ENCODE results near the gene MPDZ. TPM values are rescaled to one million over a fixed set of nuclear protein-coding genes. Genes with fewer than 3 reads are reported as not detected.

The MPDZ gene
- total RNA-seq, 1 experiment from 2014 or later, result 46.7 TPM

- no peaks in the 10 kb centered on the region for H3K27me3 ChIP-seq (ENCODE audit: insufficient read depth, low read length)
- H3K9me3 Mint-ChIP-seq, result no peaks in the 10 kb centered on the region
- H3K79me1 ChIP-seq (ENCODE audit: insufficient read depth, low read depth, low read length, poor library complexity, severe bottlenecking), result peaks cover 3% of the 10 kb centered on the region
- H3K9ac ChIP-seq (ENCODE audit: extremely low read depth, insufficient read length, low read length), result no peak overlapping the region
- H3K4me2 ChIP-seq (ENCODE audit: insufficient read depth, insufficient read length, low read length), result no peak overlapping the region
- no peak overlapping the region for H3K23ac ChIP-seq (ENCODE audit: insufficient read length, low read depth, low read length)
- H3K4me1 Mint-ChIP-seq, result peaks cover 26 to 44% of the 10 kb centered on the region in 2 experiments
- H3K4ac ChIP-seq (ENCODE audit: low read depth, low read length), result no peak overlapping the region
- no peak for DNase-seq
- H3K79me2 ChIP-seq (ENCODE audit: insufficient read depth, low read length), result 0 out of 2 replicates have a peak, but pooled peaks cover 3% of the 10 kb centered on the region
- WGBS (ENCODE audit: extremely low coverage, insufficient read length, low lambda C conversion rate), result no CpG with 5 or more reads among the region's 2 CpGs
- no peak overlapping the region for H3K27ac Mint-ChIP-seq
- no peak for TF ChIP-seq CTCF (conservative IDR thresholded peaks at IDR 0.05)
- no peak overlapping the region for H3K27ac ChIP-seq (ENCODE audit: insufficient read length, low read depth, low read length)
- H3T11ph ChIP-seq (ENCODE audit: low read length), result no peak overlapping the region
- H4K5ac ChIP-seq (ENCODE audit: insufficient read length, low read depth, low read length), result no peak overlapping the region
- no peak overlapping the region for H4K91ac ChIP-seq (ENCODE audit: insufficient read length, low read depth, low read length)
- H3K18ac ChIP-seq (ENCODE audit: insufficient read length, low read depth, low read length), result no peak overlapping the region
- H4K20me1 ChIP-seq (ENCODE audit: control insufficient read depth, insufficient read depth, insufficient read length), result no peaks in the 10 kb centered on the region
- H3K36me3 Mint-ChIP-seq (ENCODE audit: insufficient read depth in 1 of 3, low read depth in 3 of 3), result peaks cover 0 to 2% (median 0%) of the 10 kb centered on the region in 3 experiments; a peak in 1 of 7 replicates
- H2BK12ac ChIP-seq (ENCODE audit: insufficient read length, low read depth, low read length), result no peak overlapping the region
- no peaks in the 10 kb centered on the region for H3K27me3 Mint-ChIP-seq (ENCODE audit: low read depth)
- H3K9me3 ChIP-seq (ENCODE audit: control insufficient read depth, low read depth, low read length), result no peaks in the 10 kb centered on the region
- no peak overlapping the region for H4K8ac ChIP-seq (replicated peaks; ENCODE audit: insufficient read length, low read depth, low read length)
- no peak overlapping the region for H2BK5ac ChIP-seq (ENCODE audit: insufficient read length, low read length)
- no peak overlapping the region for H3K14ac ChIP-seq (ENCODE audit: insufficient read depth, low read length)
- H3K56ac ChIP-seq (ENCODE audit: insufficient read length, low read depth, low read length), result no peak overlapping the region
- H3K4me1 ChIP-seq (ENCODE audit: insufficient read depth, low read length), result peaks cover 3% of the 10 kb centered on the region; the same call in 1 of the 2 replicates
- no peak overlapping the region for H2AFZ ChIP-seq (ENCODE audit: low read length)
- H2BK20ac ChIP-seq (ENCODE audit: low read depth, low read length, poor library complexity, severe bottlenecking), result no peak overlapping the region
- H3K4me3 Mint-ChIP-seq, result no peak overlapping the region
- no peak overlapping the region for H2BK120ac ChIP-seq (ENCODE audit: low read depth, low read length, poor library complexity, severe bottlenecking)
- no peak overlapping the region for H2AK5ac ChIP-seq (ENCODE audit: insufficient read length, low read length)
- H3K23me2 ChIP-seq (ENCODE audit: insufficient read length, low read depth, low read length, poor library complexity, severe bottlenecking), result no peaks in the 10 kb centered on the region
- H2BK15ac ChIP-seq (ENCODE audit: low read depth, low read length), result no peak overlapping the region
Measured at GRCh38 chr9:13266167-13266566, 13.3 kb downstream of the MPDZ start.
